HEK293T (cell line): ENCODE measurements around the gene ASF1A.

Experiments used
- ARNT ChIP-seq: fragments of 450-650 bp; IDR thresholded peaks from 2 replicates; pipeline ENCODE4 v1.6.1; 2017; ENCODE audit warnings: mild to moderate bottlenecking
- FOXA1 ChIP-seq: fragments of 450-650 bp; IDR thresholded peaks from 2 replicates; pipeline ENCODE4 v1.6.1; 2016; ENCODE audit warnings: mild to moderate bottlenecking
- FOXM1 ChIP-seq: fragments of 450-650 bp; IDR thresholded peaks from 2 replicates; pipeline ENCODE4 v1.6.1; 2017; ENCODE audit warnings: mild to moderate bottlenecking, borderline replicate concordance
- SP1 ChIP-seq: fragments of 450-650 bp; IDR thresholded peaks from 2 replicates; pipeline ENCODE4 v1.6.1; 2017
- SUZ12 ChIP-seq: fragments of 450-650 bp; IDR thresholded peaks from 2 replicates; pipeline ENCODE4 v1.6.1; 2016; ENCODE audit warnings: mild to moderate bottlenecking

GRCh38 chr6:118877806-118878205 is 16.1 kb upstream of the ASF1A start:
- TF ChIP-seq ARNT (no peak), SP1 (no peak), FOXA1 (no peak), SUZ12 (no peak), FOXM1 (no peak)
